Fibroblast of skin of right biceps (primary cell): Measurements from ENCODE around the gene ADAMTS2.
A peak's percentile ranks its signal among the peaks of the same experiment; 100 is the strongest.
"Not testable (repeated sequence)": the region's sequence is repeated elsewhere in the genome, so short reads cannot be mapped to it uniquely, and the experiment has no call there.

Experiments
- DNase-seq: peaks from one replicate; pipeline ENCODE4 v3.0.0-alpha.2; 2013

Gene ADAMTS2

DNA sequence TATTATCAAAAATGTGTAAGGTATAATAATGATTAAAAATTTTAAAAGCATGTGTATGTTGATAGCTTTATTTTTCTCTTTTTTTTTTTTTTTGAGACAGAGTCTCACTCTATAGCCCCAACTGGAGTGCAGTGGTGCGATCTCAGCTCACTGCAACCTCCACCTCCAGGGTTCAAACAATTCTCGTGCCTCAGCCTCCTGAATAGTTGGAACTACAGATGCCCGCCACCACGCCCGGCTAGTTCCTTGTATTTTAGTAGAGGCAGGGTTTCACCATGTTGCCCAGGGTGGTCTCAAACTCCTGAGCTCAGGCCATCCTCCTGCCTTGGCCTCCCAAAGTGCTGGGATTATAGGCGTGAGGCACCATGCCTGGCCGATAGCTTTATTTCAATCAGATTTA lies 20.9 kb downstream of the ADAMTS2 start:
- not testable (repeated sequence) for DNase-seq

GRCh38 chr5:179323026-179323870 lies 22.0 kb downstream of the ADAMTS2 start:
- DNase-seq = no peak

GRCh38 chr5:179322071-179323025 lies 22.9 kb downstream of the ADAMTS2 start:
- DNase-seq = peak; percentile 57

DNA sequence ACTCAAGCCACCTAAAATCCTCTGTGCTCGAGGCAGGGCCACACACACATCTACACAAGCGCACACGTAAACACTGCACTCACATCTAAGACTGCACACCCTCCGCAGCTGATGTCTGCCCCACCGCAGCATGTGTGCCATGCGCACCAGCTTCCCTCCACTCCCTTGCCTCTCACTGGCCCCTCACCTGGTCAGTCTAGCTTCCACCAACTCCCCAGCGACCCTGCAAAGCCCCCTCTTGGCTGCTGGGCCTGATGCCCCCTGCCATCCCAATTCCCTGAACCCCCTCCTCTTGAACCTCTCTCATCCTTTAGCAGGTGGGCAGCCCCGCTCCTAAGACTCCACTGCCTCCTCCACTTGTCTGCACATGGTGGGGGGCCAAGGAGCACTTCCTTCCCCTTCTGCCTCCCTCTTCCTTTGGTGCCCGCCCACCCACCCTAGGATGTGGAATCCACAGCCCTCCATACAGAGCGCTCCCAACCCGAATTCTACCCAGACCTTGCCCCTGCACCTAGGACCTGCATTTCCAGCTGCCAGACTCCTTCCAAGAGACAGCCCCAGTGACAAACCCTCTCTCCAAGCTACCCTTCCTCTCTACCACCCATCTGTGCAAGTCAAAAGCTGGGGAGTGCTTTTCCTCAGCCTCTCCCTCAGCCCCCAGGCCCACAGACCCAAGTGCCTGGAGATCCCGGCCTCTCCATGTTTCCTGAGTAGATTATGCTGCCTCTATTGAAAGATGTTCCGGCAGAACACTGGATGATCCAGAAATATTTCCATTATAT lies 23.9 kb downstream of the ADAMTS2 start:
- DNase-seq = no peak

- peak; percentile 46 for DNase-seq
Observed at GRCh38 chr5:179319741-179320281, 25.4 kb downstream of the ADAMTS2 start.

- DNase-seq = no peak
Observed at GRCh38 chr5:179319123-179319522, 26.1 kb downstream of the ADAMTS2 start.

DNA sequence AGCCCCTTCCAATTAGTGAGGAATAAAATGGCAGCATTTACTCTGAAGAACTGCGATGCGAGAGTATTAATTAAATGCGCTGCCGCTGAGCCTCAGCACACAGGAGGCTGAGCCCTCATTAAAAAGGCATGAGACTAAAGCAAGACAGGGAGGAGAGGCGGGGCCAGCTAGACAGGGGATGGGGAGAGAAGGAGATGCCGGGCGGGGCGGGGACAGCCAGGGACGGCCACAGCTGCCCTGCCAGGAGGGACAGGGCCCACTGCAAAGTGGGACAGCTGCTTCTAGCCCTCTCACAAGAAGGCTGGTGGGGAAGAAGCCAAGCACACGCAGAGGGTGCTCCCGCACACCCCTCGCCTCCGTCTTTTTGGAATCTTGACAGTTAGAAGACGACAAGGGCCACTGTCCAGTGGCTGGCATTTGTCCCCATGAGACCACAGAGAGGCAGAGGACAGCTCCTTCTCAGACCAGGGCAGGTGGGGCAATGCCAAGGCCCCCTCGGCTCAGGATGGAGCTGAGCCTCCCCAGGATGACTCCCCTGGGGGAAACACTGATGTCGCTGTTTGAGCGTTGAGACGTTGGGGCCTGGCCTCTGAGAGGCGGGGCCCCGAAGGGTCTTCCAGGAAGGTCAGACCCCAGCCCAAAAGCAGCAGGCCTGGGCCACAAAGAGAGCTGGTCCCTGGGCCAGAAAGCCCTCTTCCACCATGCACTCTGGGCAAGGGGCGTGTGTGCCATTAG lies 26.9 kb downstream of the ADAMTS2 start:
- DNase-seq = peak; percentile 25

- DNase-seq = no peak
Observed at GRCh38 chr5:179317411-179318220, 27.6 kb downstream of the ADAMTS2 start.

- no peak for DNase-seq
Observed at GRCh38 chr5:179316982-179317381, 28.3 kb downstream of the ADAMTS2 start.

DNA sequence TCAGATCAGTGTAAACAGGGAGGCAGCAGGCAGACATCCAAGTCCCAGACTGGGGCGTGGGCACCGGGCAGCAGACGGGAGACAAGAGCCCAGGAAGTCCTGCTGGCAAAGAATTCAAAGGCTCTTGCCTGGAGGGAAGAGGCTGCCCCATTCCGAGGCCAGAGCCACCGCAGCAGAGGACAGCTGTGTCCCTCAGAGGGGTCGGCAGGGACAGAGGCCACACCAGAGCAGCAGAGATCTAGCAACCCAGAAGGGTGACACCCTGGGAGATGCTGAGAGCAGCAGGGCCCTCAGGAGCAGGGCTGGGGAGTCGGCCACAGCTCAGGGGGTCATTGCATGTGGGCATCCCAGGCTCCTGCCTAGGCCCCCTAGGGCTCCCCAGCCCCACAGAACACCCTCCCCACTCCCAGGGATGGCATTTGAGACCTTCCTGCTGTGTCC lies 29.1 kb downstream of the ADAMTS2 start:
- no peak for DNase-seq

- no peak for DNase-seq
Observed at GRCh38 chr5:179315356-179315890, 29.8 kb downstream of the ADAMTS2 start.

DNA sequence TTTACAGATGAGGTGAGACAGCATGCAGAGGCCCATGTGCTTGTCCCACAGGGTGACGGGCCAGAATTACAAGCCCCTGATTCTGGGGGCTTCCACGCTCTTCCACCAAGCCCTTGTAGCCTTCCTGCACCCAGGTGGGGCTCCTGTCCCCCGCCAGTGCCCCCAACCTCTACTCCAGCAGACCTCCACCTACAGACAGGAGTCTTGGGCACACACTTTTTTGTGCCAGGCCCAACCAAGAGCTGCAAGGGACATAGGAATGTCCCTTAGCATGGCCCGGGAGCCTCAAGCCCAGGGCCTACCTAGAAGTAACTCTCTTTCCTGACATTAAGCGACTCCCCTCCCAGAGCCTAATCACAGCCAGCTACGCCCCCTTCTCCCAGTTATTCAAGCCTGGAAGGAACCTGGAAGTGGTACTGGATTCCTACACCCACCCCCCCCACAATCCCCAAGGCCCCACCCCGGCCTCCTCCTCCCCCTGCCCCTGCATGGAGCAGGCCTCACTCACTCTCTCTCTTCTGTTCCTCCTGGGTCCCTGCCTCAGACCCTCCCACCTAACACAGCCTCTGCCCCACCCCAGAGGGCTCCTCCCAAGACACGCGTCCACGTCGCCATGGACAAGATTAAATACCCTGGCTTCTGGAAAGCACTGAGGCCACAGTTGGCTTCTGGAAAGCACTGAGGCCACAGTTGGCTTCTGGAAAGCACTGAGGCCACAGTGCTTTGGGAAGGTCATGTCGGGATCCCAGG lies 30.5 kb downstream of the ADAMTS2 start:
- peak; percentile 42 for DNase-seq

GRCh38 chr5:179313849-179314521 lies 31.3 kb downstream of the ADAMTS2 start:
- peak; percentile 94 for DNase-seq

- no peak for DNase-seq
Observed at GRCh38 chr5:179312557-179313235, 32.6 kb downstream of the ADAMTS2 start.

- DNase-seq = no peak
Observed at GRCh38 chr5:179311581-179311980, 33.7 kb downstream of the ADAMTS2 start.

- DNase-seq = no peak
Observed at GRCh38 chr5:179311091-179311470, 34.2 kb downstream of the ADAMTS2 start.

DNA sequence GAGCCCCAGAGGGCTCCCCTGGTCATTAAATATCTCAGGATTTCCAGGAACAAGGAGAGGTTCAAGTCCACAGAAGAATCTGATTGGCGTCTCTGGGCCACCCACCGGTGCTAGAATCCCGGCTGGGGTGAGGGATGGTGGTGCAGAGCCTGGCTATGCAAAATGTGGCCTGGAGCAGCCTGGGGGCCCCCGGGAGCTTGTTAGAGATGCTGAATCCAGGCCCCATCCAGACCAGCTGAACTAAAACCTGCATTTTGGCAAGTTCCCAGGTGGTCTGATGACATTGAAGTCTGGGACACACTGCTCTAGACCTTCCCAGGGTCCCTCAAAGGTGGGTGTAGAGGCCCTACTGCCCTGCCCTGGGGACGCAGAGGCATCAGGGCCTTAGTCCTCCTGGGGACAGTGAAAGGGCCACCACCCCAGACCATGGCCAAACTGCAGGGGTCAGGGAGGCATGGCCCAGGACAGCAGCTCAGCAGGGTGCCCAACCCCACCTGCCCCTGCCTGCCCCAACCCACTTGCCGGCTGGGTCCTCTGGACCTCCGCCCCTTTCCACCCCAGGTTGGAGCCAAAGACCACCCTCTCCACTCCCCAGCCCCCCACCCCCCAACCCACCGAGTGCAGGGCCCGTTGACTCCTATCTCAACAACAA lies 34.7 kb downstream of the ADAMTS2 start:
- no peak for DNase-seq

- no peak for DNase-seq
Observed at GRCh38 chr5:179309751-179310320, 35.4 kb downstream of the ADAMTS2 start.
